OCI-LY7 (cell line): ENCODE data around the gene LAGE3.

Source experiments
- EZH2phosphoT487 ChIP-seq: fragments of 200-600 bp; sonication (generic); IDR thresholded peaks from 2 replicates; pipeline ENCODE4 v1.6.1; 2018; ENCODE audit warnings: low read depth, borderline replicate concordance, mild to moderate bottlenecking, mixed run types, antibody characterized with exemption, low read length, moderate library complexity, mixed read lengths
- TF ChIP-seq, protein P1 (sequence below): fragments of 200-600 bp; sonication (generic); conservative IDR thresholded peaks from 2 replicates; pipeline ENCODE4 v1.5.1; 2014; ENCODE audit warnings: mild to moderate bottlenecking, antibody characterized with exemption, low read length, moderate library complexity, mixed read lengths

GRCh38 chrX:154490021-154490413 is 10.9 kb upstream of the LAGE3 start:
- TF ChIP-seq, protein P1, sequence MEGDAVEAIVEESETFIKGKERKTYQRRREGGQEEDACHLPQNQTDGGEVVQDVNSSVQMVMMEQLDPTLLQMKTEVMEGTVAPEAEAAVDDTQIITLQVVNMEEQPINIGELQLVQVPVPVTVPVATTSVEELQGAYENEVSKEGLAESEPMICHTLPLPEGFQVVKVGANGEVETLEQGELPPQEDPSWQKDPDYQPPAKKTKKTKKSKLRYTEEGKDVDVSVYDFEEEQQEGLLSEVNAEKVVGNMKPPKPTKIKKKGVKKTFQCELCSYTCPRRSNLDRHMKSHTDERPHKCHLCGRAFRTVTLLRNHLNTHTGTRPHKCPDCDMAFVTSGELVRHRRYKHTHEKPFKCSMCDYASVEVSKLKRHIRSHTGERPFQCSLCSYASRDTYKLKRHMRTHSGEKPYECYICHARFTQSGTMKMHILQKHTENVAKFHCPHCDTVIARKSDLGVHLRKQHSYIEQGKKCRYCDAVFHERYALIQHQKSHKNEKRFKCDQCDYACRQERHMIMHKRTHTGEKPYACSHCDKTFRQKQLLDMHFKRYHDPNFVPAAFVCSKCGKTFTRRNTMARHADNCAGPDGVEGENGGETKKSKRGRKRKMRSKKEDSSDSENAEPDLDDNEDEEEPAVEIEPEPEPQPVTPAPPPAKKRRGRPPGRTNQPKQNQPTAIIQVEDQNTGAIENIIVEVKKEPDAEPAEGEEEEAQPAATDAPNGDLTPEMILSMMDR: no peak
- TF ChIP-seq EZH2phosphoT487: no peak
